Activated CD4-positive, CD25-positive, alpha-beta regulatory T cell (primary cell): ENCODE data around the gene CELF4.

Experiments used
- DNase-seq, 4 experiments: peaks; one replicate each; lab custom pipeline; 2025; lab: John Stamatoyannopoulos, UW

Gene CELF4

GRCh38 chr18:37524139-37524497 lies 41.5 kb downstream of the CELF4 start:
- no peak for DNase-seq

DNA sequence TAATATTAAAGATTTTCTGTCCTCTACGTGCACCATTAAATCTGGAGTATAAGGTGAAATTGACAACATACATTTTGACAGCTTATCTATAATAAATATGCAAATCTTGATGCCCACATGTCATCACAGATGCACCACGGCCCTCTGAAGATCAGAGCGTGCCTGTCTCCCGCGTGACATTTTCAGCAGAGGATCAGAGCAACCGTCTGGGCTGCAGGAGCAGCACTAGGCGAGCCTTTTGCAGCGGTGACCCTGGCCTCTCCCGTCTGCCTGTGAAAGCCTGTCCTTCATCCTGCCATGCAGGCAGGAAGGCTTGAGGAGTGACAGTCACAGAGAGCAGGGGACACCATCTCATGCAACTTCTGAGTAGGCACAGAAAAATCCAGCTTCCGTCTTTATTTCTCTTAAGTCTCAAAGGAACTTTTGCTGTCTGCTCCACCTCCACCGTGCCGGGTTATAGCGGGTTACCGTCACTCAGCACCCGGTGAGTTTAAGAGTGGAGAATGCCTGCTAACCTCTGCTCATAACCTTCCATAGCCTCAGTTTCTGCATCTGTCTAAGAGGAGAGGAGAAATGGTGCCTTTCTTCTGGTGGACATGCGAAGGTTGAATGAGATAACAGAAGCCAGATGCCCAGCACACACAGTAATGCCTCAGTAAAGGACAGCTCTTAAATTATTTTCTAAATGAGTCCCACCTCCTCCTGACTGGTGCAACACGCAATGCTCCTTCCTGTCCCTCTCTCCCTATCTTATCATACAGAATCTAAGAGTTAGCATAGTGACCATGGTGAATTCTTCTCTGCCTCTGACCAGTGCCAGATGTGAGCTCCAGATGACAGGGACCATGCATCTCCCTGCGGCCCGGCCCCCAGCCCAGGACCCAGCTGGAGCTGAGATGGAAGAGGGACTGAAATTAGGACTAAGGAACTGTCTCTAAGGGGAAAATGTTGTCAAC lies 43.8 kb downstream of the CELF4 start:
- DNase-seq = no peak

GRCh38 chr18:37520508-37520907 lies 45.1 kb downstream of the CELF4 start:
- no peak for DNase-seq

GRCh38 chr18:37519510-37520135 lies 46.0 kb downstream of the CELF4 start:
- DNase-seq = no peak

GRCh38 chr18:37516361-37516853 lies 49.2 kb downstream of the CELF4 start:
- no peak for DNase-seq

- no peak for DNase-seq
Measured at GRCh38 chr18:37514953-37515352, 50.6 kb downstream of the CELF4 start.

- no peak for DNase-seq
Measured at GRCh38 chr18:37512400-37512799, 53.2 kb downstream of the CELF4 start.

GRCh38 chr18:37511721-37512298 lies 53.8 kb downstream of the CELF4 start:
- no peak for DNase-seq

DNA sequence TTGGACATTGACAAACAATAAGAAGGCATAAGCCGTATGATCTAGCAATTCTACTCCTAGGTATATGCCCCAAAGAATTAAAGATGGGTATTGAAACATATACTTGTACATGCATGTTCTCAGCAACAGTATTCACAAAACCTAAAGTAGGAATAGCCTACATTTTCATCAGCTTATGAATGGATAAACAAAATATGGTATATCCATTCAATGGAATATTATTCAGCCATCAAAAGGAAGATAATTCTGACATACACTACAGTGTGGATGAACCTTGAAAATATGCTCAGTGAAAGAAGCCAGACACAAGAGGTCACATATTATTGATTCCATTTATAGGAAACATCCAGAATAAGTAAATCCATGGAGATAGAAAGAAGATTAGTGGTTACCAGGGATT lies 56.0 kb downstream of the CELF4 start:
- DNase-seq = no peak

GRCh38 chr18:37508207-37508606 lies 57.4 kb downstream of the CELF4 start:
- no peak for DNase-seq

GRCh38 chr18:37507239-37507638 lies 58.4 kb downstream of the CELF4 start:
- no peak for DNase-seq

- DNase-seq = no peak
Measured at GRCh38 chr18:37506001-37506400, 59.6 kb downstream of the CELF4 start.

DNA sequence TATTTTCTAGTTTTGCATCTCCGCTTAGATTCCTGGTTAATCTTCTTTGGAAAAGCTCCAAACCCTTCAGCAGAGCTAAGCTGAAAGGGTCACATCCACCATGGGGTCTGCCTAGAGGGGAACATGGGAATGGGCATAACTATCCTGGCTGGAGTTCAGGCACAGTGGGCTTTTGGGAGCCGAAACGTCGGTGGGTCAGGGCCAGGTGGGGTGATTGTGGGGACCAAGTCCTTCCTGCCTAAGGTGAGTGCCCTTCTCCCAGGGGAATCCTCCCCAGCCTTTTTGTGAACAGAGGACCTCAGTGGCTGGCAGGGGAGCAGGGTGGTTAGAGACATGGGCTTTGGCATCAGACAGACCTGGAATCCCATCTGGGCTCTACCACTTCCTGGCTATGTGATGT lies 60.3 kb downstream of the CELF4 start:
- no peak for DNase-seq

- no peak for DNase-seq
Measured at GRCh38 chr18:37502601-37503000, 63.0 kb downstream of the CELF4 start.

DNA sequence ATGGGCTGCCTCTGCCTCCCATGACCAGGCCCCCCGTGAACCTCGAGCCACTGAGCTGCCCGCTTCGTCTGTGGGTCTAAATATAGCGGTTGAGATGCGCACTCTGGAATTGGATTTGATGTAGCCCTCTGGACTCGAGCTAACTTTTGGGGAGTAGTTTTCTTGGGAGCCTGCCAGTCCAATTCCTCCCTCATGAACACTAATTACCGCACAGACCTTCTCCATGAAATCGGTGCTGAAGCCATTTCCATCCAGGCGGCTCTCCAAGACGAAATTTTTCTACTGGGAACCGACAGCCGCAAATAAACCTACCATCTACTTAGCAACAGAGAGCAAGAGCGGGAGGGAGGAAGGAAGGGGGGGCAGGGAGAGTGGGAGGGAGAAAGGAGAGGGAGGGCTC lies 63.6 kb downstream of the CELF4 start:
- no peak for DNase-seq

GRCh38 chr18:37501136-37501535 lies 64.5 kb downstream of the CELF4 start:
- no peak for DNase-seq

DNA sequence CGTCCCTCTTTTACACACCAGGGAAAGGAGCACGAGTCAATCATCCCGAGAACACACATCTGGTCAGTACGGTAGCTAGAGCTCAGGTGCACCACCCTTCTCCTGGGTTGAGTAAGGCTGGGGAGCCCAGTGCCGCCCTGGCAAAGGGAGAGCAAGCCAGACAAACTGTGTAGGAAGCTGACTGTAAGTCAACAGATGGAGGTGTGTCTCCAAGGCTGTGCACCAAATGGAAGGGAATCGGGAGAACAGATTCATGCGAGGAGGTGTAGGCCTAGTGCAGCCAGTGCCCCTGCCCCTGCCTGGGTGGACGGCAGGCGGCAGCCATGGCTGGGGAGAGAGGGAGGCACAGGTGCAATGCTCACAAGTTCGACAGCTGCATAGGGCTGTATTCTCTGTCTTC lies 65.7 kb downstream of the CELF4 start:
- DNase-seq = no peak

GRCh38 chr18:37499044-37499443 lies 66.6 kb downstream of the CELF4 start:
- no peak for DNase-seq

DNA sequence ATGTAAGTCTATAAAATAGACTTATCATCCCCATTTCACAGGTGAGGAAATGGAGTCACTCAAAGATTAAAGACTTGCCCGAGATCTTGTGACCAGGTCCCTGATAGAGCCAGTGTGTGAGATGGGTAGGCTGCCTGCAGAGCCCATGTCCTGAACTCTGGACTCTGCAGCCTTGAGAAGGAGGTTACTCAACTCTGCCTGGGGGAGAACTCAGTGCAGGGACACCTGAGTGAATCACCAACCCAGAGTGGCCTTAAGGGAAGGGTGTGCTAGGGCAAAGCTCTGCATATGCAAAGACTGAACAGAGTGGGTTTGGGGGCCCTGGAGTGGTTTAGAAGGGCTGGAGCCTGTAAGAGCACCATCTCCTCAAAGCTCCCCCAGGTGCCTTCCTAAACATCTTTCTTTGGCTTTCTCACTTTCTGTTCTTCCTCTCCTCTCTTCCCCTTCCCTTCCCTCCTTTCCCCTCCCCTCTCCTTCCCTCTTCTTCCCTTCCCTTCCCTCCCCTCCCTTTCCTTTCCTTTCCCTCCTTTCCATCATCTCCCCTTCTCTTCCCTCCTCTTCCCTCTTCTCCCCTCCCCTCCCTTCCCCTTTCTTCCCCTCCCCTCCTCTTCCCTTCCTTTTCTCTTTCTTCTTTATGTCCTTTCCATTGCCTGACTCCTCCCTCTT lies 67.6 kb downstream of the CELF4 start:
- no peak for DNase-seq

GRCh38 chr18:37496568-37496967 lies 69.0 kb downstream of the CELF4 start:
- no peak for DNase-seq

DNA sequence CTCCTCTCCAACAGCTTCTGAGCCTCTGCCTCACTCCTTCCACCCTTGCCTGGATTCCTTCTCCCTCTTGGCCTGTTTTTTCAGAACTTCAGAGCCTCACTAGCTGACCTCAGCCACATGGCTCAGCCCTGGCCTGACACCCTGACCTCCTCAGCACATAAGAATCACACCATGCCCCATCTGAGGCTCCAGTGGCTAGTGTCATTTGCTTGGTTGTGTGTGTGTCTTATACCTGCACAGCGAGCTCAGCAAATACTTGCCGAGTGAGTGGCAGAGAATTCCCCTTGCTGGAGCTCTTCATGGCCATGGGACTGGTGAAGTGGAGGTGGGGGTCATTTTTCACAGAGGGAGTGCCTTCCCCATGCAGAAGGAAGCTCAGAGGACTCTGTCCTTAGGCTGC lies 70.2 kb downstream of the CELF4 start:
- DNase-seq = no peak

DNA sequence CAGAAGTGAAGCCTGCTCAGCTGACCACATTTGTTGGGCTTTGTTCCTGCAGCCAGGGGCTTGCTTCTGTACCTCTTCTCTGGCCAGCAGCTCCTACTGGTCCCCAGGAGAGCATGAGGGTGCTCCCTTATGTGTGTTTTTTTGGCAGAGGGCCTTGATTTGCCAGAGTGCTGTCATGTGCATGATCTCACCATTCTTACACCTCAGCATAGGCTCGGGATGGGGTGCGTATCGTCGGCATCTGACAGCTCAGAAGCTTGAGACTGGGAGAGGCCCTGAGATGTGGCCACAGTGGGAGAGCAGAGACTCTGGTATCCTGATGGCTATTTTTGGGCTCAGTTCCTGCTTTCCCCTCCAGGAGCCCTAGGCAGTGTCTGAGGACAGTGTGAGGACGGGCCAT lies 71.2 kb downstream of the CELF4 start:
- no peak for DNase-seq
